ENCODE measurements around the gene ETAA1.
A peak's percentile ranks its signal among the peaks of the same experiment; 100 is the strongest.

ETAA1 gene

GRCh38 chr2:67397143-67397986 lies at the start of gene ETAA1:
ETAA1 (plus strand) TSS chr2:67397333; CDS start chr2:67397449, 116 bp downstream.
- peak; percentile 80 to 97 (median 94) for DNase-seq
- intact Hi-C loops (cut with DNase I), result no loop called here

- intact Hi-C loops (cut with DNase I), result no loop called here
- no peak for DNase-seq
Measured at GRCh38 chr2:67366832-67367412, 30.2 kb upstream of the ETAA1 start.

DNA sequence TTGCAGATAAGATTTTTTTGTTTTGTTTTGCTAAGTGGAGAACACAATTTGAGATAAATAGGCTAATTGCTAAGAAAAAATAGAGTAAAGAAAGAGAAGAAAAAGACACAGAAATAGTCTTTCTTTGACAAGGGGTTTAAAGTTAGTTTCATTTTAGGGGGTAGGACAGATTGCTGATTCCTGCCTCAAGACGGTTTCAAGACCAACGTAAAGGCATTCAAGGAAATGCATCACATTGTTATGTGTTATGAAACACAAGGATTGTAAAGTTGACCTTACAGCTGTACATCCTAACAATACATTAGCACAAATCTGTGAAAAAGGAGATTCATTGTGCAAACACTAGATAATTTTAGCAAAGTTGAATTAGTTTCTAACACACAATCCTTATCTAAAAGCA lies 22.7 kb upstream of the ETAA1 start:
- intact Hi-C loops (cut with DNase I), result no loop called here
- DNase-seq, result no peak

- intact Hi-C loops (cut with DNase I), result no loop called here
- no peak for DNase-seq
Measured at GRCh38 chr2:67374949-67375348, 22.2 kb upstream of the ETAA1 start.

- intact Hi-C loops (cut with DNase I), result no loop called here
- DNase-seq, result no peak
Measured at GRCh38 chr2:67378555-67378954, 18.6 kb upstream of the ETAA1 start.

DNA sequence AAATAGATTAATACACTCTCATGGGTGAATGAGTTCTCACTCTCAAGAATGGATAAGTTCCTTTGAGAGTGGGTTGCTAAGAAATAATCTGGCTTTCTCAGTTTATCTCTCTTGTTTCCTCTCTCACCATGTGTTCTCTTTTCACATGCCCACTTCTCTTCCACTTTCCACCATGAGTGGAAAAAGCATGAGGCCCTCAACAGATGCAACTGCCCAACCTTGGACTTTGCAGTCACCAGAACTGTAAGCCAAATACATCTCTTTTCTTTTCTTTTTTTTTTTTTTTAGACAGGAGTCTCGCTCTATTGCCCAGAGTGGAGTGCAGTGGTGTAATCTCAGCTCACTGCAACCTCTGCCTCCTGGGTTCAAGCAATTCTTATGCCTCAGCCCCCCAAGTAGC lies 18.1 kb upstream of the ETAA1 start:
- DNase-seq, result no peak
- intact Hi-C loops (cut with DNase I), result no loop called here

- no peak for DNase-seq
- intact Hi-C loops (cut with DNase I), result no loop called here
Measured at GRCh38 chr2:67384123-67384822, 12.9 kb upstream of the ETAA1 start.

DNA sequence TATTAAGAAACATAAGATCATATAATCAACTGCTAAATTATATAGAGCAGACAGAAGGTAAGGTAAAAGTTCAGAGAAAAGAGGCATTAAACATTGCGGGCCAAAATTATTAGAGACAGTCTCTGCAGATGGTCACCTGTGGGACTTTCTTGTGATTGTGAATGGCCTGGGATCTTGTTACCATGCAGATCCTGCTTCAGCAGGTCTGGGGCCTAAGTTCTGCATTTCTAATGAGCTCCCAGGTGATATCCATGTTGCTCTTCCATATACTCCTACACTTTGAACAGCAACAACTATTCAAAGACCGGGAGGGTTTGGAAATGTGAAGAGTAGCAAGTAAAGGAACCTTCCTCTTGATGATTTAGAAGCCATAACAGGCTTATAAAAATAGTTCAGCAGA lies 8.5 kb upstream of the ETAA1 start:
- no peak for DNase-seq
- intact Hi-C loops (cut with DNase I), result no loop called here

GRCh38 chr2:67389286-67389685 lies 7.8 kb upstream of the ETAA1 start:
- intact Hi-C loops (cut with DNase I), result no loop called here
- no peak for DNase-seq

DNA sequence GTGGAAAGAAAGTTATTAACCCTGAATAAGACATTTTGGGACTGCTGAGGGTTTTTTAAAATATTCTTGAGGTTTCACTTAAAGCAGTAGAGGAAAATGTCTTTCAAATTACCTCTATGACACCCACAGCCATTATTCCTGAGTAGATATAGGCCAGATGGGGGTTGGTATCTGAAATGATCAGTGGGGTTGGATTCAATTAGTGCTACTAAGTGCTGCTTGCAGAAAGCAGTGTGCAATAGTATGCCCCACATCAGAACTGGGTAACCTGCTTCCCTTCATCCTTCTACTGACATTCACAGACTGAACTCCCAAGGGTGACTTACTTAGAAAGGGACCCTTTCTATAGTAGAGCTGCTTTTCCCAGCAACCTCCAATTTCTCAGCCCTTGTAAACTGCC lies 7.3 kb upstream of the ETAA1 start:
- no peak for DNase-seq

DNA sequence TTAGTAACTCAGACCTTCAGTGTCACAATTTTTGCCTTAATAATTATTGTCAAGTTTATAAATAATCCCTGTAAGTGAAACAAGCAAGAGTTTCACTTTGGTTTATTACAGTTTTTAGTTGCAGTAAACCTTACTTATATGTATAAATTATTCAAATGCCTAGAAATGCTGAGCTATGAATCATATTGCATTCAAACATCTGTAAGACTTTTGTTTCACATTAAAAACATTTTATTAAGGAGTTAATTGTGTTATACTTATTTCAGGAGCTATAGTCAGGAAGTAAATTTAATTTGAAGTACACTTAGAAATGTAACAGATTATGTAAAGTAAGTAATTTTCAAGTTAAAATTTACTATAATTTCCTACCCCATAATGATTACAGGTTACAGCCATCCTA lies 3.9 kb upstream of the ETAA1 start:
- intact Hi-C loops (cut with DNase I), result no loop called here
- DNase-seq, result no peak

More for the DNA sequence above, 7.3 kb upstream of the ETAA1 start:
- intact Hi-C loops (cut with DNase I), result no loop called here

DNA sequence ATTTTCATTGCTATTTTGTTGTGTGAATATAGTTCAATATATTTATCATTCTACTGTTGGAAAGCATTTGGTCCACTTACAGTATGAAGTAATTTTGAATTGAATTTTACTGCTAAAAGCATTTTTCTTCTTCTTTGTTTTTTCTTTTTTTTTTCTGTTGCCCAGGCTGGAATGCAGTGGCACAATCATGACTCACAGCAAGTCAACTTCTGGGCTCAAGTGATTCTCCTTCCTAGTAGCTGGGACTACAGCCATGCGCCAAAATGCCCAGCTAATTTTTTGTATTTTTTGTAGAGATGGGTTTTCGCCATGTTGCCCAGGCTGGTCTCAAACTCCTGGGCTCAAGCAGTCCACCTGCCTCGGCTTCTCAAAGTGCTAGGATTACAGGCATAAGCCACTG lies 2.4 kb upstream of the ETAA1 start:
- intact Hi-C loops (cut with DNase I), result no loop called here
- no peak for DNase-seq

- no peak for DNase-seq
- intact Hi-C loops (cut with DNase I), result no loop called here
Measured at GRCh38 chr2:67399144-67399543, 2.0 kb downstream of the ETAA1 start.

DNA sequence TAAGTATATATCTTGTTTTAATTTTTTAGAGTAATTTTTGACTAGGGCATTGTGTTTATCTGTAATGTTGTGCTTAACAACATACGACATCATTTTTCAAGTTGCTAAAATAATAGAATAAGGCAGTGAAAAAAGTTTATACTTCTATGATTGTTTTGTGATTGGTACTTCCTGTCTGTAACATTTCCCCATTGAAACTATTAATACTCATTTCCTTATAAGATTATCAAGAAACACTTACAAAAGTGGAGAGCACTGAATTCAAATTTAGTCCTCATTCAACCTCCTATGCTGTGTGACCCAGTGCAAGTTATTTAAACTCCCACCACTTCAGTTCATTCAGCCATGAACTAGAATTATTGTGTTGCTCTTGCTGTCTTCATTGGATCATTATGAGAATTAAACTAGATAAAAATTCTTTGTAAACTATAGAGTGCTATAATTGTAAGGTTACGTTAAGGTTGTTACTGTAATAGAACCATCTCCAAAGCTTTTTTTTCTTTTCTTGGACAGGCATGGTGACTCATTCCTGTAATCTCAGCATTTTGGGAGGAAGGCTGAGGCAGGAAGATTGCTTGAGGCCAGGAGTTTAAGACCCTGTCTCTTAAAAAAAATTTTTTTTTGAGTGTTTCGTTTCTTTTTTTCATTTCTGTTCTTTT lies 2.8 kb downstream of the ETAA1 start:
- intact Hi-C loops (cut with DNase I), result no loop called here
- DNase-seq, result no peak

DNA sequence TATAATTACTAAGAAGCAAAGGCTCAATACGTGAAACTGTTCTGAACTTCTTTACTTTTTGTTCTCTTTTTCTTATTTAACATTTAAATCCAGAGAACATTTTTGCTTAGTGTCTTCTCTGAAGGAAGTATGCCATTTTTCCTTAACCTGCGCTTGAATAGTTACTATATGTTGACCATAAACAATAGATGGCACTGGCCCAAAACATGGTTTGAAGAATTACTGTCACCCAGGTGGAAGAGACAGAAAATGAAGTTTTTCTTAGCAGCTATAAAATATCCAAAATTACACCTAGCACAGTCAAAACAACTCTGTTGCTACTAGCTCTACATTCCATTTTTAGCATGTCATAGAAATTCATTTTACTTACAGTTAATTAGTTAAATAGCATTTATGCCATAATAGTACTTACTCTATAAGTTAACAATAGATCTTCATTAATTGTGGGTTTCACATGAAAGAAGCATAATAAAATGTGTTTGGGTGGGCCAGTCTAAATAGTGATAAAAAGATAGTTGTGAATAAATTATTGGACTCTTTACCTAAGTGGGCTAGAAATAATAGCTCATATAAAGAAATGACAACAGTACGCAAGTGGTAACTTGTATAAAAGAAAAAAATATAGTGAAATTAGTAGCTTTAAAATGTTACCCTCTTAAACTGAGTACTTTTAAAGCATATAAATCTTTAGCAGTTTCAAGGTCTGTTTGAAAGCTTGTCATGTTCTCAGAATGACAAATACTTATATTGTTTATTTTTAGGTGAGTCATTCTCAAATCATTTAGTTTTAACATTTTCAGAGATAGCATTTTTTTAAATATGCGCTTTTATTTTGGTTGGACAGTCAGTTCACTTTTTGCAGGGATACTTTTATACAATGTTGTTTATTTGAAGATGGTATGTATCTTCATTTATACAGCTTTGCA lies 3.7 kb downstream of the ETAA1 start:
- intact Hi-C loops (cut with DNase I), result no loop called here
- DNase-seq, result no peak

DNA sequence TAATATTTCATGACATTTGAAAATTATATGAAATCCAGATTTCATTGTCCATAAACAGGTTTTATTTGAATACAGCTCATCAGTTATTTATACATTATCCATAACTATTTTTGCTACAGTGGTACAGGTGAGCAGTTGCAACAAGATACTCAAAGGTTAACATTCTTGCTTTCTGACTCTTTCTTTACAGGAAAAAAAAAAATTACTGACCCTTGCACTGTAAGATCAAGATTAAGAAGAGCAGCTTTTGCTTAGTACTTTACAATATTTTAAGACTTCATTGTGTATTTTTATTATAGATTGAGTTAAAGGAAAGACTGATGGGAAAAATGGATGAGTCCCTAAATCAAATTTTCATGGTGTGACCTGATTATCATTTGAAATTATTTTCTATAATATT lies 11.2 kb downstream of the ETAA1 start:
- intact Hi-C loops (cut with DNase I), result no loop called here
- DNase-seq, result no peak

DNA sequence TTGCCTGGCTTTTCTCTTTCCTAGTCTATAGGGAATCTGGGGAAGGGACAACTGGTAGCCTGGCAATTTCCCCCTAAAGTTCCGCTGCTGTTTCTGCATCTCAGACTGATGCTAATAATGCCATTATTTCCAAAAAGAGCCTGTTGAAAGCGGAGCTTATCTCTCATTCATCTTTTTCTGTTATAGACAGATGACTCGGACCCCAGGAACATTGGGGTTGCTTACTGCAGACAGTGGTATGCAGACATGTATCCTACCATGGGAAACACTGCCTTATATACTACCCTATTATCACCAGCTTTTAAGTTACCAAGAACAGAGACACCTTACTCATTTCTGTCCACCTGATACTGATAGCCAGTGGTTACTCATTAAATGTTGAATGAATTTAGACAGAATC lies 15.3 kb downstream of the ETAA1 start:
- no peak for DNase-seq
- intact Hi-C loops (cut with DNase I), result no loop called here

DNA sequence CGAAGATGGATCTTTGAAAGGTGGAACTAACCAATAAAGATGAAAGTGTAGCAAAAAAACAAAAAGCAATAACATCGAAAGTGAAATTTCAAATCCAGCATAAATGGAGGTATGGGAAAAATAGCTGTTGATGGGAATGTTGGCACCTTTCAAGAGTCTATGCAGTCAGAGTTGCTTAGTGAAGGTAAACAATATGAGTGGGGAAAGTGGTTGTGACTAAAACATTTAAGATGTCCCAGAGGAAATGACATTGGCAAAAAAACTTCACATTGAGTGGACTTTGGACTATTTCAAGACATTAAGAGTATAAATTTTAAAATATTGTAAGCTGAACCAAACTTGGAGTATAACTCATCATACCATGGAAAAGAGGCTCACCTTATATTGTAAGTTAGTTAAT lies 17.7 kb downstream of the ETAA1 start:
- intact Hi-C loops (cut with DNase I), result no loop called here
- no peak for DNase-seq

GRCh38 chr2:67416136-67416535 lies 19.0 kb downstream of the ETAA1 start:
- intact Hi-C loops (cut with DNase I), result no loop called here
- no peak for DNase-seq

Data from head of caudate nucleus (tissue), 42 donors.